Vagina (tissue), 2 donors: ENCODE measurements around the gene MRNIP.

Experiments
- POLR2A ChIP-seq, 2 donors: fragments of 450-650 bp; IDR thresholded peaks; one replicate each; pipeline ENCODE4 v1.6.1; 2017; ENCODE audit warnings: antibody characterized with exemption in 2 of 2, mild to moderate bottlenecking in 2 of 2, moderate library complexity in 2 of 2
- TF ChIP-seq, protein P1 (sequence below), 3 experiments: fragments of 450-650 bp in 2 of 3; fragments of 200-600 bp in 1 of 3; sonication (generic) in 1 of 3; IDR thresholded peaks; one replicate each; pipeline ENCODE4 v1.5.1; 2017 to 2019; ENCODE audit warnings: antibody characterized with exemption in 3 of 3, mild to moderate bottlenecking in 2 of 3, moderate library complexity in 2 of 3

DNA sequence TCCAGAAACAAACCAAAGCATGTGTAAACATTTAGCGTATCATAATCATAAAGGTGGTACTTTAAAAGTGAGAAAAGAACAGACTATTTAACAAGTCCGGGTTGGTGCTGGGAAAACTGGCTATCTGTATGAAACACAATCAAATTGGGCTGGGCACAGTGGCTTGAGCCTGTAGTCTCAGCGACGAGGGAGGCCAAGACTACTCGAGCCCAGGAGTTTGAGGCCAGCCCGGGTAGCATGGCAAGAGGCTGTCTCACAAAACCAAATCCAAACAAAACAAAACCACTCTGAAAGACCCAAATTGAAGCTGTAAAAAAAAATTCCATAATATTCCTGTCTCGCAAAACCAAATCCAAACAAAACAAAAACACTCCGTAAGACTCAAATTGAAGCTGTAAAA lies 4.3 kb downstream of the MRNIP start:
- TF ChIP-seq, protein P1, sequence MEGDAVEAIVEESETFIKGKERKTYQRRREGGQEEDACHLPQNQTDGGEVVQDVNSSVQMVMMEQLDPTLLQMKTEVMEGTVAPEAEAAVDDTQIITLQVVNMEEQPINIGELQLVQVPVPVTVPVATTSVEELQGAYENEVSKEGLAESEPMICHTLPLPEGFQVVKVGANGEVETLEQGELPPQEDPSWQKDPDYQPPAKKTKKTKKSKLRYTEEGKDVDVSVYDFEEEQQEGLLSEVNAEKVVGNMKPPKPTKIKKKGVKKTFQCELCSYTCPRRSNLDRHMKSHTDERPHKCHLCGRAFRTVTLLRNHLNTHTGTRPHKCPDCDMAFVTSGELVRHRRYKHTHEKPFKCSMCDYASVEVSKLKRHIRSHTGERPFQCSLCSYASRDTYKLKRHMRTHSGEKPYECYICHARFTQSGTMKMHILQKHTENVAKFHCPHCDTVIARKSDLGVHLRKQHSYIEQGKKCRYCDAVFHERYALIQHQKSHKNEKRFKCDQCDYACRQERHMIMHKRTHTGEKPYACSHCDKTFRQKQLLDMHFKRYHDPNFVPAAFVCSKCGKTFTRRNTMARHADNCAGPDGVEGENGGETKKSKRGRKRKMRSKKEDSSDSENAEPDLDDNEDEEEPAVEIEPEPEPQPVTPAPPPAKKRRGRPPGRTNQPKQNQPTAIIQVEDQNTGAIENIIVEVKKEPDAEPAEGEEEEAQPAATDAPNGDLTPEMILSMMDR (IDR thresholded peaks at IDR 0.05), result no peak
- TF ChIP-seq POLR2A (IDR thresholded peaks at IDR 0.05), result no peak
